Keratinocyte (primary cell): ENCODE data around the gene HOXC12.
A peak's percentile ranks its signal among the peaks of the same experiment; 100 is the strongest.

Source experiments
- CTCF ChIP-seq, 3 experiments: IDR thresholded peaks in 1 of 3; conservative IDR thresholded peaks in 1 of 3; optimal IDR thresholded peaks in 1 of 3; 2 replicates in 2 of 3; 3 replicates in 1 of 3; pipeline versions ENCODE3 to v1.5.1; 2011; ENCODE audit warnings: low read length in 3 of 3, mild to moderate bottlenecking in 3 of 3, moderate library complexity in 2 of 3, control low read depth in 1 of 3, inconsistent platforms in 1 of 3; ENCODE audit not compliant: insufficient read depth in 2 of 3; ENCODE audit errors: extremely low read depth in 1 of 3
- EZH2 ChIP-seq: IDR thresholded peaks from one replicate; pipeline ENCODE4 v1.6.1; 2012; ENCODE audit warnings: inconsistent platforms, mild to moderate bottlenecking, low read length, moderate library complexity

GRCh38 chr12:53928054-53928835 is 26.5 kb upstream of the HOXC12 start:
- TF ChIP-seq CTCF (optimal IDR thresholded peaks at IDR 0.05 in 1 of 3, IDR thresholded peaks at IDR 0.05 in 1 of 3, conservative IDR thresholded peaks at IDR 0.05 in 1 of 3; ENCODE audit: extremely low read depth in 1 of 3, insufficient read depth in 2 of 3, low read length in 3 of 3) (no peak), EZH2 (peak; percentile 84)
